Gastroesophageal sphincter (tissue), 4 donors: Measurements from ENCODE around the gene MLEC. TPM values are rescaled to one million over a fixed set of nuclear protein-coding genes. Genes with fewer than 3 reads are reported as not detected.

Experiments
- total RNA-seq, 4 donors: library from RNA; depleted of rRNA; stranded (reverse); fragments of >200 nt; gene quantifications; one replicate each; pipeline ENCODE4 v1.1.0, GENCODE V29; 2016

Gene MLEC
- total RNA-seq, 4 donors from 2014 or later, result 41.5 to 82.3 (median 56.9) TPM

Other genes with a start within 250 kb of the MLEC start
- 100 to 1,000 TPM; 424 to 588 (median 522) TPM for gene COX6A1, start 249.0 kb upstream of the MLEC start, total RNA-seq
- gene TRIAP1, start 240.8 kb upstream of the MLEC start, total RNA-seq, result 10 to 100 TPM in 3 of 4 donors, 1 to 10 TPM in 1; 9.7 to 19.5 (median 16.8) TPM
- gene GATC, start 240.7 kb upstream of the MLEC start, total RNA-seq, result 10 to 100 TPM; 20.0 to 26.0 (median 23.2) TPM
- gene SRSF9, start 217.4 kb upstream of the MLEC start, total RNA-seq, result 10 to 100 TPM; 46.2 to 63.2 (median 49.3) TPM
- gene DYNLL1, start 191.0 kb upstream of the MLEC start, total RNA-seq, result 100 to 1,000 TPM; 179 to 271 (median 229) TPM
- 10 to 100 TPM; 19.3 to 27.6 (median 22.6) TPM for gene COQ5, start 158.0 kb upstream of the MLEC start, total RNA-seq
- 100 to 1,000 TPM; 134 to 273 (median 161) TPM for gene RNF10, start 152.8 kb upstream of the MLEC start, total RNA-seq
- 10 to 100 TPM; 18.2 to 42.0 (median 27.6) TPM for gene POP5, start 105.7 kb upstream of the MLEC start, total RNA-seq
- gene CABP1, start 46.5 kb upstream of the MLEC start, total RNA-seq, result 1 to 10 TPM in 3 of 4 donors, under 1 TPM in 1; 0.81 to 3.0 (median 1.2) TPM
- gene UNC119B, start 23.3 kb downstream of the MLEC start, total RNA-seq, result 10 to 100 TPM; 21.8 to 33.3 (median 27.8) TPM
- 10 to 100 TPM; 30.5 to 55.1 (median 40.3) TPM for gene ACADS, start 38.7 kb downstream of the MLEC start, total RNA-seq
- 10 to 100 TPM; 16.2 to 20.2 (median 19.0) TPM for gene SPPL3, start 217.2 kb downstream of the MLEC start, total RNA-seq